ENCODE results near the gene CROCC2.

GRCh38 chr2:240881913-240882312, 24.2 kb upstream of the CROCC2 start:
- no peak for TF ChIP-seq CTCF (IDR thresholded peaks at IDR 0.05; ENCODE audit: low read depth, low read length, poor library complexity, severe bottlenecking)
- no peak for TF ChIP-seq EZH2phosphoT487 (IDR thresholded peaks at IDR 0.05; ENCODE audit: borderline replicate concordance, low read length)
